ENCODE results near the gene LTN1.
"Not testable (repeated sequence)": the region's sequence is repeated elsewhere in the genome, so short reads cannot be mapped to it uniquely, and the experiment has no call there.

LTN1 gene

DNA sequence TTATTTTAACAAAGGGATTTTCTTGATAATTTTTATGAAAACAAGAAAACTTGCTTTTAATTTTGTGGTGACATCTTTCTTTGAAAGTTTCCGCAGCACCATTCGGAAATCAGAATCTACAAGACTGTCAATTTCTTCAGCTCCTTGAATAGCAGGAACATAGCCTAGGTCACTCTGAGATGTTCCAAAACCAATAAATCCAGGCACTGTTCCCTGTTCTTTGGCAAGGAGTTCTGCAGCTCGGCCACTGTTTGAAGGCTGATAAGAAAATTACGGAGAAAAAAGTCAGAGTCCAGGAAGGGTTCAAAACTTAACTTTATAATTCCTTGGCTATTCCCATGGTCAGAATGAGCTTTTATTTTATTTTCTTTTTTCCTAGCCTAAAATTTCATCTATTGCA lies 6.0 kb downstream of the LTN1 start:
- DNase-seq: no peak

DNA sequence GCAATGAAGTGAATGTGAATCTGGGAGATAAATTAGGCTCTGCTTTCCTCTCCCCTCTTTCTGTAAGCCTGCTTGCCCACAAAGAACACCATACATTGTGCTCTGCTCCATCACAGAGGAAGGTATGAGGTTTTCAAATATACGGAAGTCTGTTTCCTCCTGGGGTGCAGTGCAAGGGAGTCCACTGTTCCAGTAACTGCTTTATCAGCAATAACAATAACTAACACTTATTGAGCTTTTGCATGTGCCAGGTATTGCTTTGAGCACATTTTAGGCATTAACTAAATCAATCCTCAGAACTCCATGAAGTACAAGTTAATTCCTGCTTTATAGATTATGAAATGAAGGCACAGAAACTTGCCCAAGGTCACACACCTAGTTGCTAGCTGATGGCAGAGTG lies 10.0 kb downstream of the LTN1 start:
- no peak for DNase-seq

DNA sequence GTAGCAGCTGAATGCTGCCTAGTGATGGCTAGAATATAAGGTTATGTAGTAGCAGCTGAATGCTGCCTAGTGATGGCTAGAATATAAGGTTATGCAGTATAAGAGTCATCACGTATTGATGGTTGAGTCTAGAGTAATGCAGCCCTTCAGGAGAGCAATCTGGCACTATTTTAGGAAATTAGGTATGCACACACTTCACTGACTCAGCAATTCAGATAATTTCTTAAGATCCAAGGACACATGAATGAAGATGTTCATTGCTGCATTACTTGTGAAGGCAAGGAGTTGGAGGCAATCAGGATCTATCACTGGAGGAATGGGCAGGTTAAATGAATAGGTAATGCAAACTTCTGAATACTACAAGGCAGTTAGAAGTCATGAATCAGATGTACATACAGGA lies 13.6 kb downstream of the LTN1 start:
- no peak for DNase-seq

DNA sequence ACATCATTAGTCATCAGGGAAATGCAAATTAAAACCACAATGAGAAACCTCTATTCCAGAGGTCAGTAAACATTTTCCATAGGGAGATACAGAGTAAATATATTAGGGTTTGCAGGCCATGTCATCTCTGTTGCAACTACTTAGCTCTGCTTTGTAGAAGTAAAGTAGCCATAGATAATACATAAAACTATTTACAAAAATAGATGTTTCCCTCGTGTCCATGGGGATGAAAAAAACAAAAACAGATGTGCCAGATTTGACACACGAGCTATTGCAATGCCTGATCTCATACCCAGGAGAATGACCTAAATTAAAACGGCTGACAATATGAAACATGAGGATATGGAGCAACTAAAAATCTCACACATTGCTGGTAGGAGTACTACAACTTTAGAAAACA lies 17.3 kb downstream of the LTN1 start:
- no peak for DNase-seq

DNA sequence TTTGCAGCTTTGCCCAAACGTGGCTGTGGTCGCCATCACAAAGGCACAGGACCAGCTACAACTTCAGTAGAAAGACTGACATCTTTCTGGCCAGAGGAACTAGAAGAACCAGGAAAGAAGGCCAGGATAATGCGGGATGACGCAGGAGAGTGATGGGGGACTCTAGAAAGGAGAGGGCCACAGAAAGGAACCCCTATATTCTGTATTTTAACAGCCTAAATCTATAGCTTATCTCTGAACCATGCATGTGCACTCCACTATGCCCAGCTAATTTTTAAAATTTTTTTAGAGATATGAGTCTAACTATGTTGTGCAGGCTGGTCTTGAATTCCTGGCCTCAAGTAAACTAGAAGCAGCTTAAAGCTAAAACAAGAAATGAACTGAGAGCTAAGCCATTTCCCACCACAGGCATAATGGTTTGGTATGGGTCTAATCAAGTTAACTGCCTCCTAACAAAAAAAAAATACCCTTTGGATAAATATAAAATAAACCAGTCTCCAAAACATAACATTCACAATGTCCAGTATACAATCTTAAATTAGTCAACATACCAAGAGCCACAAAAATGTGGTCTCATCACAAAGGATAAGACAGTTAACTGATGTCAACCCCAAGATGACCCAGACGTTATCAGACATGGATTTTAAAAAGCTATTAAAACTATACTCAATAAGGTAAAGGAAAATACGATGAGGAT lies 18.0 kb downstream of the LTN1 start:
- DNase-seq: no peak

DNA sequence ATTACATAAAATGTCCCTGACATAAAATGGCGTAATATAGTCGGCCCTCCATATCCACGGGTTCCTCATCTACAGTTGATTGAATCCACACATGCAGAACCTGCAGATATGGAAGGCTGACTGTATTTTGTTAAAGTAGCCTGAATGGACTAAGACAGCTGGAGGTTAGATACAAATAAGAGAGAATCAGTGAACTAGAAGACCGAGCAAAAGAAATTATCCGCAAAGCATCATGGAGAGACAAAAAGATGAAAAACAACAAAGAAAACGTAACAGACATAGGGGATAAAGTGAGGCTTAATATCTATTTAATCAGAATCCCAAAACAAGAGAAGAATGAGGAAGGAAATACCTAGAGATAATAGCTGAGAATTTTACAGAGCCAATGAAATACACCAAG lies 20.3 kb downstream of the LTN1 start:
- no peak for DNase-seq

DNA sequence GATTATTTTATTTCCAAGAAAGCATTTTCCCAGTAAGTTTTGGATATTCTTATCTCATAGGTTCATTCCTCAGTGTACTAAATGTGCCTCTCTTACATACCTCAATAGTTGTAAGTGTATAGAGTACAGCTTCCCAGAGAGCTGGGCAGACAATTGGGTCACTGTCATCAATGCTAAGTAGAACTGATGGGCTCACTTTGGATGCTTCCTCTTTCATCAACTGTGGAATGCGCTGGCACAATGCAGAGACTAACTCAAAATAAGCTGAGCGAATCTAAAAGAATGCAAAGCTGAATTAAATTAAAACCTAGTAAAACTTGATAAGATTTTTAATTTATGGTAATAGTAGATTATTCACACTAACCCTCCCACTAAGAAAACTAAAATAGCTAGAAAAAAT lies 21.5 kb downstream of the LTN1 start:
- DNase-seq: no peak

DNA sequence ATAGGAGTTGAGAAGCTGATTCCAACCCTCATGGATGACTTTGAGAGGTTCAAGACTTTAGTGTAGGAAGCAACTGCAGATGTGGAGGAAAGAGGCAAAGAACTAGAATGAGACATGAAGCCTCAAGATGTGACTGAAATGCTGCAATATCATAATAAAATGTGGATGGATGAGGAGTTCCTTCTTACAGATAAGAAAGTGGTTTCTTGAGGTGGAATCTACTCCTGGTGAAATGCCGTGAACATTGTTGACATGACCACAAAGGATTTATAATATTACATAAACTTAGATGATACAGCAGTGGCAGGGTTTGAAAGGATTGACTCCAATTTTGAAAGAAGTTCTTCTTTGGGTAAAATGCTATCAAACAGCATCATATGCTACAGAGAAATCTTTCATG lies 28.8 kb downstream of the LTN1 start:
- no peak for DNase-seq

DNA sequence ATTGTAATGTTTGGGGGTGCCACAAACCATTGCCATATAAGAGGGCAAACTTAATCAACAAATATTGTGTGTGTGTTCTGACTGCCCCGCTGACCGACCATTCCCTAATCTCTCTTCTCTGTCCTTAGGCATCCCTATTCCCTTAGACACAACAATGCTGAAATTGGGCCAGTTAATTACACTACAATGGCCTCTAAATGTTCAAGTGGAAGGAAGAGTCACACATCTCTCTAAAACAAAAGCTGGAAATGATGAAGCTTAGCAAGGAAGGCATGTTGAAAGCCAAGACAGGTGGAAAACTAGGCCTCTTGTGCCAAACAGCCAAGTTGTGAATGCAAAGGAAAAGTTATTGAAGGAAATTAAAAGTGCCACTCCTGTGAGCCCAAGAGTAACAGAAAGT lies 30.2 kb downstream of the LTN1 start:
- no peak for DNase-seq

DNA sequence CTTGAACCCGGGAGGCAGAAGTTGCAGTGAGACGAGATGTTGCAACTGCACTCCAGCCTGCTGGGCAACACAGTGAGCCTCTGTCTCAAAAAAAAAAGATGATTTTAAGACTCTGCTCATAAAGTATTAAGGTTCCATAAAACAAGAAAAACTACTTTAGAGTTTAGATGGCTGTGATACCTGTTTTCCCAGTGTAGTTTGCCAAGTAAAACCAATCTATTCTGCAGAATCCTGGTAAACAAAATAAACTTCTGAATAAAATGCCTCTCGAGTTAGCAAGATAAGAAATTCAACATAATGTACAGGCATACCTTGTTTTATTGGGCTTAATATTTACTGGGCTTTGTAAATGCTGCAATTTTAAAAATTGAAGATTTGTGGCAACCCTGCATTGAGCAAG lies 30.8 kb downstream of the LTN1 start:
- DNase-seq: no peak

DNA sequence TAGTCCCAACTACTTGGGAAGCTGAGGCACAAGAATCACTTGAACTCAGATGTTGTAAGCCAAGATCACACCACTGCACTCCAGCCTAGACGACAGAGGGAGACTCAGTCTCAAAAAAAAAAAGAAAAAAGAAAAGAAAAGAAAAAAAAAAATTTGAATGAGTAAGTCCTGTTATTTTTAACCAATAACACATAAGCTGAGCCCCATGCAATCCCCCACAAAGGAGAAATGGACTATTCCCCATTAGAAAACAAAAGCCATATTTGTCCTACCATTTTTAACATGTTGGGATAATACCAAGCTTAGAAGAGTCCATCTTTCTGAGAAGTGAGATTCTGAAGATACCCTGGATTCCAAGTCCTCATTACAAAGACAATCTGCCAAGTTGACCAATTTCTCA lies 32.4 kb downstream of the LTN1 start:
- no peak for DNase-seq

DNA sequence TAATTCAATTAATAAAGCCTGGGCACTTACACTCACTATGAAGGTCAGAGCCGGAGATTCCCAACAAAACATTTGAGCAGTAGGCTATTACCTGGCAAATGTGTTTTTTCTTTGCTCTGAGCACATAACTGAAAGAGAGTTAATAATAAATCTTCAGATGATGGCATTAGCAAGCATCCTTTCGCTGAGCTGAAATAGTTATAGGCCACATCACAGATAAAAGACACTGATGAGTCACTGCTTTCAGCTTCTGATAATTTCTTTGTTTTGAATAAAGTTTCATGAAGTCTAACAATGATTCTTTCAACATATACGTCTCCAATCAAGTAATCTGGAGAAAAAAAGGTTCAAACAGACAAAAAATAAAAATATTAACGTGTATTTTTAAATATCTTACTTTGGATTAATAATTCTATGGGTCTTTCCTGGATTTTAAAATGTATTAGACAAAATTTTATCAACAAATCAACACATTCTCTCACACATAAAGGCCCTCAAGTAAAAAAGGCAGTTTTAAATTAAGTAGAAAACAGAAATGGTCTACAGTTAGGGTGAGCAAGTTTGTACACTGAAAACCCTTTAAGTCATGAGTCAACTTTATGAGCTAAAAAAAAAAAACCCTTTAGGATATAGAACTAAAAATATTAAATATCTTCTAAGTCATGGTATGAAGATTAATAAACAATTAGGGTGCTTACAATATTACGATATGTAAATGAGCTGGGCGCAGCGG lies 33.1 kb downstream of the LTN1 start:
- DNase-seq: no peak

DNA sequence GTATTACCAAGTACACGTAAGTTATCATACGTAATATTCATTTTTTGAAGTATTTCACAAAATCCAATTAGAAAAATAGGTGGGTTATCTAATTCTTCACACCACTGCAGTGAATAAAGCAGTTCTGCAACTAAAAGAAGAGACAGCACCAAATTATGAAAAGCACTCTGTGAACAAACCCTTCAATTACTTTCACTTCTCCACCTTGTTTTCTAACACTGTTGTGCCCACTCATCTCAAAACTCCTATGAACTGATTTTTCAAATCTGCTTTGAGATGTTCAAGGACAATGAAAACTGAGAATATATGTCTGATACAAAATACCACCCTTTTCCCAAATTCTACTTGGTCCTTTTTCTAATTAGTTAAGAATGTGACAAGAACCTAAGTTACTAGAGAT lies 39.4 kb downstream of the LTN1 start:
- no peak for DNase-seq

DNA sequence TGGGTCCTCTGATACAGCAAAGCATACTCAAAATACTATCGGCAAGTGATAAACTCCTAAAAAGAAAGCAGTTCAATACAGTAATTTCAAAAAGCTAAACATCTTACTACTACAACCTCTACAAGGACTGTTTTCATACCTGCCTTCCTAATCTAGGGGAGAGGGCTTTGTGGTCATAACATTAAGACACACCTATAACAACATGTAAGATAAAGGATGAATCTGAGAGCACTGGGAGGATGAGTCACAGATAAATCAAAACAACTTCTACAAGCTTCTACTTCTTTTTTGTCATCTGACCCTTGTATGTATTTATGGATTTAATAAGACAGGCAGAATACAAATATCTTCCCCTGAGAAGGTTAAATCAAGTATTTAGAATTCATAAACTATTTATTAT lies 40.0 kb downstream of the LTN1 start:
- no peak for DNase-seq

DNA sequence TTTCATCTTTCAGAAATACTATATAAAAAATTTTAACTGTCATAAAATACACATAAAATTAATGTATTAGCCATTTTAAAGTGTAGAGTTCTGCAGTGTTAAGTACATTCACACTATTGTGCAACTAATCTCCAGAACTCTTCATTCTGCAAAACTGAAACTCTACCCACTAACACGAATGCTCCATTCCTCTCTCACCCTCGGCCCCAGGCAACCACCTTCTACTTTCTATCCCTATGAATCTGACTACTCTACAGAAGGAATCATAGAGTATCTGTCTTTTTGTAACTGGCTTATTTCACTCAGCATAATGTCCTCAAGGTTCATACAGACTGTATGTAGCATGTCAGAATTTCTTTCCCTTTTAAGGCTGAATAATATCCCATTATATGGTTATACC lies 43.4 kb downstream of the LTN1 start:
- no peak for DNase-seq

DNA sequence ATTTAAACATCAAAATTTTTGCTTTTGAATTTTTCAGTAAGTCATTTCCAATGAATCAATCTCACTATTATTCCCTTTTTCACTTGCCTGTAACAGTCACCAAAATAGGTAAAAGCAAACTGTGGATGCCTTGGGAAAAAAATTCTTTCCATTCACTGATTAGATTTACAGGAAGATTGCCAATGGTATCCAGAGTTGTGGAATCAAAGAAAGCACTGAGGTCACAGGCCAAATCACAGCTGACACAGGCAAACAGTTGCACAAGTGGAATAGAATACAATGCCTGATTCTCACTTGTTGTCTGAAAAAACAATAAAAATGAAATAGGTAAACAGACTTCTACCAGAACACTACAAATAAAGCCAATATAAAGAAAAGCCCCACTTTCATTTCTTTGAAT lies 48.4 kb downstream of the LTN1 start:
- no peak for DNase-seq

DNA sequence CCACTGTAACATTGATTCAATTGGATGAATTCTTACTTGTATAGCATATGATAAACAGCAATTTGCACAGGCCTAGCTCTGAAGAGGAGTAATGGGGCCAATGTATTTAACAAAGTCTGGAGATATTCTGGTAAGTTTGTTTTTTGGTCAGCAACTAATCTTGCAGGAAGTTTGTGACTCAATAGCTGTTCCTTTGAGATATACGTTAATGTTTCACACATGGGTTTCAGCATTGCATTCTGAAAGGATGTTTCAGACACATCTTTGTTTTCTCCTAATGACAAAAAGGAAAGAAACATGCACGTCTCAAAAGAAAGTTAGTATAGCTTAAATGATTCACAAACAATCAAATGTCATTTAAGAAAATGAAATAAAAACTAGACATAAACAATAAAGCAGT lies 49.0 kb downstream of the LTN1 start:
- no peak for DNase-seq

DNA sequence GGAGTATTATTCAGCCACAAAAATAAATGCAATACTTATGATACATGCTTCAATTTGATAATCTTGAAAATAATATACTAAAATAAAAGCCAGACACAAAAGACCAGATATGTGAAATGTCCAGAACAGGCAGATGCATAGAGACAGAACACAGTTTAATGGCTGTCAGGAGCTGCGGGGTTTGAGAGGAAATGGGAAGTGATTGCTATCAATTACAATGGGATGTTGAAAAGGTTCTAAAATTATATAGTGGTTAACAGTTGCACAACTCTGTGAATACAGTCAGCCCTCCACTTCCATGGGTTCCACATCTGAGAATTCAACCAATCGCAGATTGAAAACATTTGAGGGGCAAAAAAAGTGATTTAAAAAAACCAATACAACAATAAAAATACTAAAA lies 54.0 kb downstream of the LTN1 start:
- DNase-seq: no peak

DNA sequence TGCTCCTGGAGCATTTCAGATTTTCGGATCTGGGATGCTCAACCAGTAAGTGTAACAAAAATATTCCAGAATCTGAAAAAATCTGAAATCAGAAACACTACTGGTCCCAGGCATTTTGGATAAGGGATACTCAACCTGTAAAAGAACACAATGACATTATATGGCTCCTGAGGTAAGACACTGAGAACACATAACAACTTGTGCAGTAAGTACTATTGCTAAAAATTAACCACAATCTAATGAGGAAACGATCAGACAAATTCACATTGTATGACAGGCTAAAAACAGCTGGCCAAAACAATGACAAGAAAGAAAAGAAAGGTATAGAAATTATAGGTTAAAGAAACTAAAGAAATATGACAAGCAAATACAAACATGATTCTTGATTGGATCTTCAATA lies 54.9 kb downstream of the LTN1 start:
- no peak for DNase-seq

DNA sequence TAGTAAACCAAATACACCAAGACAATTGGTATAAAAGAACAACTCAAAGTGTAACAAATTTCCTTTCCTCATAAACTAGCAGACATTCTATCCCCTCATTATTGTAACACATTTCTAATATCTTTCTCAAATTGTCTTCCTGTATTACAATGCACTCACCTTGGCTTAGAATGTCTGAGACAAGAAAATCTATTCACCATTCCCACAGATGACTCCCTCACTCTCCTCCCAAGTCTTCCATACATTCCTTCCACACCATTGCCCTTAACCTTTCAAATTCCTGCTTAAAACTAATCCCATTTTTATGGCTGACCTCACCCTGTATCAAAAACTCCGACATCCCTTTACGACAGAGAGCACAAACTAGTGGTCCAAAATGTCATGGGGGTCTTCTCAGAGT lies 56.0 kb downstream of the LTN1 start:
- no peak for DNase-seq

DNA sequence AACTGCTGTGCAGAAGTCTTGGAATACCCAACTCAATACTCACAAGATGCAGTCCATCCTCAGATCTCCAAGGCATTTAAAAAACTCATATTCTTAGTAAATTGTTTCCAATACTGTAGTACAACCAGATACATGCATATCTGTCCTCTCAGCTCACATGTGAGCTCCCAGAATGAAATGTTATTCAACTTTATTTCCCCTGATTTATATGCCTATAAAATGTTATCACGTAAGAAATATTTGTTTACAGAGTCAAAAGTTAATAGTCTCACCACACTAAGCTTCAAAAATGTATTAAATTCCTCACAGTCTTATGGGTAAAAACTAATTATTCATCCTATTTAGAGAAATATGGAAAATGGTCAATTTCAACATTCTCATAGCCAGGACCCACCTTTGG lies 56.6 kb downstream of the LTN1 start:
- no peak for DNase-seq

DNA sequence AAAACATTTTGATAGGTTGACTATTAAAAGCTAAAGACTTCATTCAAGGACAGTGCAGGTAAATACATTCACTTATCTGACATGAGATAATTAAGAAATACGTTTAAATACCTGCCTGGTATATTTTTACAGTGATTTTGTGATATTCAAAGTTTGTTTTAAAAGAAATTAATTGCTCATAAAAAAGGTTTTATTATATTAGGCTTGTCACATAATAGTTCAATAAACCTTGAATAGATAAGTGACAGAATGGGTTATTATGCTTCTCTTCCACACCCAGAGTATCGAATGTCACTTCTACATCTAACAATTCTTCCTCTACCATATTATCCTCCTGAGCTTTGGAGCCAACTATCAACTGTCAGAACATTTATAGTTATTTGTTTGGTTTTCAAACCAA lies 60.0 kb downstream of the LTN1 start:
- DNase-seq: no peak

DNA sequence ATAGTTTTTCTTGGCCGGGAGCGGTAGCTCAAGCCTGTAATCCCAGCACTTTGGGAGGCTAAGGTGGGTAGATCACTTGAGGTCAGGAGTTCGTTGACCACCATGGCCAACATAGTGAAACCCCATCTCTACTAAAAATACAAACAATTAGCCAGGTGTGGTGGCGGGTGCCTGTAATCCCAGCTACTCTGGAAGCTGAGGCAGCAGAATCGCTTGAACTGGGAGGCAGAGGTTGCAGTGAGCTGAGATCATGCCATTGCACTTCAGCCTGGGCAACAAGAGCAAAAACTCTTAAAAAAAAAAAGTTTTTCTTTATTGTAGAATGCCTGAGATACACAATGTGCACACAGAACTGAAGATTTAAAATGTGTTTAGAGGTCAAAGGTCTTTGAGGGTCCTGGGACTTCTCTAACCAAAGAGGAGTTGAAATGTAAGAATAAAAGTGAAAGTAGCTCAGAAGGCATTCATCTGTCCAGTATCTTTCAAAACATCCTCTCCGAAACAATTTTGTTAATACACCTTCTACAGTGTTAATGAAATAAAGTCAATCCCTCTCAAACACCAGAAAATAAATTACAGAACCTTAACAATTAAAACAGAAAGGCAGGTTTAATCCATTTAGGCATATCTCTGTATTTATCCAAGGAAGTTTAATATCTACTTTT lies 60.8 kb downstream of the LTN1 start:
- DNase-seq: not testable (repeated sequence)

DNA sequence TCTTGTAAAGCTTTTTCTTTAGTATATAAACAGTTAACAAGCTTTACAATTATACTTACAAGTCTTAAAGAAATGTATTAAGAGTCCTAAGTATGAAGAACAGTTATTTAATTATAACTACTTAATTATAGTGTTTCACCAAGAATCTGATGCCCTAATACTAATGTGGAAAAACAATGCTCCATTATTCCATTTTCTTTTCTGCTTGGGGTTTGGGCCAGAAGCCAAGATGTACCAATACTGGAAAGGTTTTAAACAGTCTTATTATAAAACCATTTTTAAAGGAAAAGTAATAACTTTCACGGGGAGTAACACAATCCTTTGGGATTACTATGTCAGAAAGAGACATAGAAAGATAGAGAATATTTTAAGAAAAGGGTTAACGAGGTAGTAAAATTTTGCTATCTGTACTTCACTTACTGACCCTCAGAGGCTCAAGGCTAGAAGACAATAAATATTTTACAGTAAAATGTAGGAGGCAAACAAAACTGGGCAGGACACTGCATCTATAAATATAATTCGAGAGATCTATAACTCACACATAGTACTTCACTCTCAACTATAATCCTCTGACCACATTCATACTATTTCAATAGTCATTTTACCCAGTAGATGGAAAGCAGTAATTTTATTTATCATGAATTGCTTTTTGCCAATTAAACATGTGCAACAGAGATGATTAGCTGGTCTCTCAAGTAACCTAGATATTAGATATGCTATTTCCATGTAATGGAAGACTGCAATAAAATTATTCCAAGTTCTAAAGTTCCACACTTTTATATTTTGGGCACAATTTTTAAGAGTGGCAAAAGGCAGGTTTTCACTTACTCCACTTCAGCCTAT lies 63.9 kb downstream of the LTN1 start:
- DNase-seq: no peak
